HEK293T (cell line): ENCODE measurements around the gene APOL2.

Experiments used
- CTBP1 ChIP-seq: fragments of 450-650 bp; IDR thresholded peaks from 2 replicates; pipeline ENCODE4 v1.6.1; 2016; ENCODE audit warnings: borderline replicate concordance
- SP1 ChIP-seq: fragments of 450-650 bp; IDR thresholded peaks from 2 replicates; pipeline ENCODE4 v1.6.1; 2017

DNA sequence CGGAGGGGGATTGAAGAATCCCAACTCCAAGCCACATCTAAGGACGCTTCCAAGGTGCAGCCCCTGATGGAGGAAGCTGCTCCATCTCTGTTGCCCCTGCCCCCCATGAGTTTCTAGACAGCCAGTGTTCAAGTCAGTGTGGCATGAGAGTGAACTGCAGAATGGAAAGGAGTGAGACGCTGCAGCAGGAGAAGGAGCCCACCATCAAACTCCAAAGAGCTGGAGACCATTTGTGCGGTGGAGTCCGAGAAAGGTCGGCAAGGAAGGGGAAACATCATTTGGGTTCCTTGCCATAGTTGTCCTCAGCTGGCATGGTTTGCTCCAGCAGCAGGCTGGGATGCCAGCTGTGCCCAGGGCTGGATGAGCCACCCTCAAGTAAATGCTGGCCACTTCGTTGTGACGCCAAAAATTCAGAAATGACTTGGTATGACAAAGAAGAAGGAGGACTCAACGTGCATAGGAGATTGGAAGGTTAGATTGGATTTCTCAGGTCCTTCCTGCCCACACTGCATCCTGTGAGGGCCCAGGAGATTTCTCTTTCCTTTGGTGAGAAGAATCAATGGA lies 16.4 kb downstream of the APOL2 start:
- TF ChIP-seq SP1 (no peak), CTBP1 (no peak)
